ENCODE measurements around the gene COL27A1.

COL27A1 gene

DNA sequence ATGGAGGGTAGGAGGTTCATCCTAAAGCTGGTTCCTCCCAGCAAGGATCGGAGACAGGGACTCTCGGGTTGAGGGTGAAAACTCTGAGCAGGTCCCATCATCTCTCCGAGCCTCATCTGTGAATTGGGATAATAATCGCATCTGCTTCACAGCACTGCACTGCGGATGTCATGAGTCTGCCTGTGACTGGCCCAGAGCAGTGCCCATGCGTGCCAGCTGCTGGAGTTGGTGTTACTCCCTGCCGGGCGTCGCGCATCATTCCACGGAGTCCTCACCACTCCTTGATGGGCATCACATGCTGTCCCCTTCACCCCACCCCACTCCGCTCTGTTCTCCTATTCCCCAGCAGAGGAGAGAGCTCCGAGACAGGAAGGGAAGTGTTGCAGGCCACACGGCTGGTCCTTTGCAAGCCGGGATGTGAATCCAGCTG is 132.4 kb downstream of the COL27A1 start:
- DNase-seq (ENCODE audit: extremely low read depth, low read depth): no peak
- TF ChIP-seq, protein P1, sequence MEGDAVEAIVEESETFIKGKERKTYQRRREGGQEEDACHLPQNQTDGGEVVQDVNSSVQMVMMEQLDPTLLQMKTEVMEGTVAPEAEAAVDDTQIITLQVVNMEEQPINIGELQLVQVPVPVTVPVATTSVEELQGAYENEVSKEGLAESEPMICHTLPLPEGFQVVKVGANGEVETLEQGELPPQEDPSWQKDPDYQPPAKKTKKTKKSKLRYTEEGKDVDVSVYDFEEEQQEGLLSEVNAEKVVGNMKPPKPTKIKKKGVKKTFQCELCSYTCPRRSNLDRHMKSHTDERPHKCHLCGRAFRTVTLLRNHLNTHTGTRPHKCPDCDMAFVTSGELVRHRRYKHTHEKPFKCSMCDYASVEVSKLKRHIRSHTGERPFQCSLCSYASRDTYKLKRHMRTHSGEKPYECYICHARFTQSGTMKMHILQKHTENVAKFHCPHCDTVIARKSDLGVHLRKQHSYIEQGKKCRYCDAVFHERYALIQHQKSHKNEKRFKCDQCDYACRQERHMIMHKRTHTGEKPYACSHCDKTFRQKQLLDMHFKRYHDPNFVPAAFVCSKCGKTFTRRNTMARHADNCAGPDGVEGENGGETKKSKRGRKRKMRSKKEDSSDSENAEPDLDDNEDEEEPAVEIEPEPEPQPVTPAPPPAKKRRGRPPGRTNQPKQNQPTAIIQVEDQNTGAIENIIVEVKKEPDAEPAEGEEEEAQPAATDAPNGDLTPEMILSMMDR (IDR thresholded peaks at IDR 0.05; ENCODE audit: low read depth, low read length, missing control alignments): no peak
- no peak overlapping the region for H3K4me3 ChIP-seq (replicated peaks; ENCODE audit: low read depth, low read length)

DNA sequence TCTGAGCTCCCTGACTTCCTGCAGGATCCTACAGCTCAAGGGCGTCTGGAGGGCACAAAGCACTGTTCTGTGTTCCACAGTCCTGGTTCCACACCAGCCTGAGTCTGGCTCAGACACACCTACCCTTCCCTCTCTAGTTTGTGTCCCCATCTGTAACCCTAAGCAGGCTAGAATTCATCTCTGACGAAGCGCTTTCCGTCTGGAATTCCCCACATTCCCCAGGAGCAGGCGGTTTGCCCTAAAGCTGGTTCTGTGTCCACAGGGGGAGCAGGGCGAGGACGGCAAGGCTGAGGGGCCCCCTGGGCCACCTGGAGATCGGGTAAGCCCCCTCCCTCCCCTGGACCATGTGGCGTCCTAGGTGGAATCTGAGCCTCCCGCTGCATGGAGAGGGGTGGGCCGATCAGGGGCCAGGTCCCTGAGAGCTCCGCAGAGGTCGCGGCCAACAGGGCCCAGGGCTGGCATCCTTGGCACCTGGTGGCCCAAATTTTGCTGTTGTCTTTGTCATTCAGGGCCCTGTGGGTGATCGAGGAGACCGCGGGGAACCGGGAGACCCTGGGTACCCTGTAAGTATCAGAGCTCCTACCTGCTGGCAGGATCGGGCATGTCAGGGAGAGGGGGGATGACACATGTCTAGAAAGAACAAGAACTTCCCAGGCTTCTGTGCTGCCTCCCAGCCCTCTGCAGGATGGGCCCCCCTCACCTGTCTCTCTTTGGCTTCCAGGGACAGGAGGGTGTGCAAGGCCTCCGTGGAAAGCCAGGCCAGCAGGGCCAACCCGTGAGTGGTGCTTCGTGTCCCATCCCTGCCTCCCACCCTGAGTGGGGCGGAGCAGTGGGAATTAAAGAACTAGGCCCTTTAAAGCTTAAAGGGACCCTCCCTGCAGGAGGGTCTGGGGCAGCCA is 133.1 kb downstream of the COL27A1 start:
- TF ChIP-seq, protein P1 (IDR thresholded peaks at IDR 0.05; ENCODE audit: low read depth, low read length, missing control alignments): no peak
- no peak overlapping the region for H3K4me3 ChIP-seq (replicated peaks; ENCODE audit: low read depth, low read length)
- DNase-seq (ENCODE audit: extremely low read depth, low read depth): no peak

DNA sequence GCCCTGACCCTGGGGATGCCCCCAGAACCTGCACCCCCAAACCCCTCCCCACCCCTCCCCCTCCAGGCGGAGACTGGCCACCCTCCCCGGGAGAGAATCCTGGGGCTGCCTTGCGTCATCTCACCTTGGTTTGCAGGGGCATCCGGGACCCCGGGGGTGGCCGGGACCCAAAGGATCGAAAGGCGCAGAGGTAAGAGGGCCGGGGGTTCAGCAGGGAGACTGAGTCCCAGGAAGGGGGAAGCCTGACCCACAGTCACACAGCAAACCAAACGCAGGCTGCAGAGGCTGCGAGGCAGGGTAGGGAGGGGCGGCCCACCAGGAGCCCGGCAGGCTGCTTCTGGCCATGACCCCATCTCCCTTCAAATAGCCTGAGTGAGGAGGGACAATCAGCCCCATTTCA is 133.8 kb downstream of the COL27A1 start:
- no peak for DNase-seq (ENCODE audit: extremely low read depth, low read depth)

DNA sequence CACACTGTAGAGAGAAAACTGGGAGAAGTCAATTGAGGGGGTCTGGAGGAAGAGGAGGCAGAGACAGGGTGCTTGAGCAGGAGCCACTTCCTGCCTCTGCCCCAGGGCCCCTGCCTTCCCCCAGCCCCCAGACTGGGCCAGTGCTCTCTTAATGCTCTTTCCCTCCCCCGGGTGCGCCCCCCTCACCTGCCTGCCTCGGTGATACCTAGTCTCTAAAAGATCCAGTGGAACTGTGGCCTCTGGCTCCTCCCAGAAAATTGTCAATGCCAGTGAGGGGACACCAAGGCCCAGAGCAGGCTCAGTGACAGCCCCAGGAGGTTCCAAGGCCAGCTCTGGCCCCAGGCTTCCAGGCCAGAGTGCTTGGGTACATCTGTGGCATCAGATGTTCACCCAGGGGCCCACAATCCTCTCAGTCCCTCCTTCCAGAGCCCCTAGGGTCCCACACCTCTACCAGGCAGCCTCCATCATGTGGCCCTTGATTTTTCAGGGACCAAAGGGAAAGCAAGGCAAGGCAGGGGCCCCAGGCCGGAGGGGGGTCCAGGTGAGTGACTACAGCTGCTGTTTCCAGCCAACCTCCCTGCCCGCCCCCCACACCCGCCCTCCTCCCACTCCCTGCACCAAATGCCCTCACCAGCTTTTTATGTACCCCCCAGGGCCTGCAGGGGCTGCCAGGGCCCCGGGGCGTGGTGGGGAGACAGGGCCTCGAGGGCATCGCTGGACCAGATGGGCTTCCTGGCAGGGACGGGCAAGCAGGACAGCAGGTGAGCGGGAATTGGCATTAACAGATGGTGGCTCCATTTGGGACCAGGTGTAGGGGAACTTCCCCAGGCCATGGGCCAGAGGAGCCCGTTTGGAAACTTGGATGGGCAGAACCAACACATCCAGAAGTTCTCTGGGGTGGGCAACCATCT is 134.5 kb downstream of the COL27A1 start:
- no peak for DNase-seq (ENCODE audit: extremely low read depth, low read depth)
- H3K4me3 ChIP-seq (replicated peaks; ENCODE audit: low read depth, low read length): no peak overlapping the region
- TF ChIP-seq, protein P1 (IDR thresholded peaks at IDR 0.05; ENCODE audit: low read depth, low read length, missing control alignments): no peak

More for the DNA sequence above, 133.8 kb downstream of the COL27A1 start:
- TF ChIP-seq, protein P1 (IDR thresholded peaks at IDR 0.05; ENCODE audit: low read depth, low read length, missing control alignments): no peak
- H3K4me3 ChIP-seq (replicated peaks; ENCODE audit: low read depth, low read length): no peak overlapping the region

DNA sequence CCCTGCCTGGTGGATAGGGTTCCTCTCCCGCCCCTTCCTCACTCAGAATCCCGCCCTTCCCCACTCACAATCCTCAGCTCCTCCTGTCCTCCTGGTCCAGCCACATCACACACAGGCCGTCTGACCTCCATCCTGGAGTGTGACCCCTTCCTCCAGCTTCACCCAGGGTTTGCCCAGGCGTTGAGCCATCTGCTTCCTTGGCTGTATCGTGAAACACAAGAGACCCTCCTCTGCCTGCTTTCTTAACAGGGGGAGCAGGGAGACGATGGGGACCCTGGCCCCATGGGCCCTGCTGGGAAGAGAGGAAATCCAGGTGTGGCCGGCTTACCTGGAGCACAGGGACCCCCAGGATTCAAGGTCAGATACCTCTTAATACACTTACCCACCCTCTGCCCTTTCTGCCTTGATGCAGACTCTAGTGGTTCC is 135.2 kb downstream of the COL27A1 start:
- no peak for DNase-seq (ENCODE audit: extremely low read depth, low read depth)
- H3K4me3 ChIP-seq (replicated peaks; ENCODE audit: low read depth, low read length): no peak overlapping the region
- TF ChIP-seq, protein P1 (IDR thresholded peaks at IDR 0.05; ENCODE audit: low read depth, low read length, missing control alignments): no peak

DNA sequence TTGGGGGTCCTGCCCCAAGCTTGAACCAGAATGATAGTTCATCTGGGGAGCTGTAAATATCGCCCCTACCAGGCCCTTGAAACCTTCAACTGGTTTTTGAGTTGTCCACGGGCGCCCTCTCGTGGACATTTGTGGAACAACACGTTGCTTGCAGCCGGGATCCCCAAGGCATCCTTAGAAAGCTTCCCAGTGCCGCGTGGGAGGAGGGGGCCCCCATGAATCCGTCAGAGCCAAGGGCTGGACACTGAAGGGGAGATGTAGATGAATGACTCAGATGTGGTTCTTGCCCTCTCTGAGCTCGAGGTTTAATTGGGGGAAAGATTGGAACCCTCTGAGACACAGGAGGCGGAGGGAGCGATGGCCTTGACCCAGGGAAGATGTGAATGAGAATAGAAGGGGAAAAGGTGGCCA is 135.7 kb downstream of the COL27A1 start:
- no peak for DNase-seq (ENCODE audit: extremely low read depth, low read depth)
- TF ChIP-seq, protein P1 (IDR thresholded peaks at IDR 0.05; ENCODE audit: low read depth, low read length, missing control alignments): peak; percentile 77
- H3K4me3 ChIP-seq (replicated peaks; ENCODE audit: low read depth, low read length): no peak overlapping the region

Data from HFF-Myc (cell line).